H1 (cell line): ENCODE data around the gene DLX5. TPM values are rescaled to one million over a fixed set of nuclear protein-coding genes. Genes with fewer than 3 reads are reported as not detected.
A peak's percentile ranks its signal among the peaks of the same experiment; 100 is the strongest.

Experiments used
- CTCF ChIA-PET: fragments of 300-600 bp; sonication (Branson Sonifier 250); formaldehyde crosslinking; loops from one replicate; lab custom pipeline; 2021; ENCODE audit not compliant: partially characterized antibody; lab: Charles Lee
- POLR2A ChIA-PET: fragments of 300-600 bp; sonication (Branson Sonifier 250); formaldehyde crosslinking; loops from one replicate; lab custom pipeline; 2021; ENCODE audit warnings: inconsistent platforms; ENCODE audit not compliant: partially characterized antibody; lab: Charles Lee
- DNase-seq, 2 experiments: peaks; one replicate each; pipeline versions ENCODE4 v3.0.0 to v3.0.0-alpha.2; 2010 to 2022; ENCODE audit warnings: low spot score in 2 of 2, low read depth in 1 of 2, mixed read lengths in 1 of 2
- FAIRE-seq: peaks from 2 replicates; lab custom pipeline; 2011; peaks lifted over from hg19 to GRCh38; lab: Jason Lieb, UNC
- H2AFZ ChIP-seq: 2 replicates; pipeline ENCODE4 v1.8.1; 2012; ENCODE audit warnings: low read length, inconsistent platforms
- H2AK5ac ChIP-seq: 2 replicates; pipeline ENCODE4 v1.6.1; 2013; ENCODE audit warnings: low read depth, low read length
- H2BK120ac ChIP-seq: replicated peaks from 2 replicates; pipeline ENCODE3; 2013; ENCODE audit warnings: low read depth, low read length, inconsistent platforms
- H2BK12ac ChIP-seq: 2 replicates; pipeline ENCODE4 v1.6.1; 2013; ENCODE audit warnings: low read depth, low read length
- H2BK15ac ChIP-seq: 2 replicates; pipeline ENCODE4 v1.6.1; 2013; ENCODE audit warnings: low read length
- H2BK20ac ChIP-seq: 2 replicates; pipeline ENCODE4 v1.6.1; 2013; ENCODE audit warnings: low read length
- H2BK5ac ChIP-seq: 2 replicates; pipeline ENCODE4 v1.6.1; 2013; ENCODE audit warnings: low read depth, low read length
- H3K14ac ChIP-seq: 2 replicates; pipeline ENCODE4 v1.6.1; 2013; ENCODE audit warnings: inconsistent platforms; ENCODE audit not compliant: insufficient read length
- H3K18ac ChIP-seq: 2 replicates; pipeline ENCODE4 v1.6.1; 2013; ENCODE audit warnings: low read length; ENCODE audit errors: extremely low read depth
- H3K23ac ChIP-seq: 2 replicates; pipeline ENCODE4 v1.6.1; 2013; ENCODE audit warnings: inconsistent platforms; ENCODE audit not compliant: insufficient read length
- H3K23me2 ChIP-seq: 2 replicates; pipeline ENCODE4 v1.6.1; 2013; ENCODE audit warnings: low read depth, low read length
- H3K27ac ChIP-seq: 2 replicates; pipeline ENCODE4 v1.6.1; 2011; ENCODE audit warnings: low read depth, low read length, inconsistent platforms
- H3K27me3 ChIP-seq, 4 experiments: replicated peaks in 1 of 4; 1 replicate in 1 of 4; 2 replicates in 3 of 4; pipeline versions ENCODE4 v1.6.1 to v1.8.1; 2011 to 2013; ENCODE audit warnings: low read length in 3 of 4, mild to moderate bottlenecking in 3 of 4, inconsistent platforms in 2 of 4, mixed read lengths in 2 of 4, moderate library complexity in 1 of 4; ENCODE audit not compliant: control insufficient read depth in 3 of 4, insufficient read depth in 3 of 4; ENCODE audit errors: extremely low read depth in 1 of 4
- H3K36me3 ChIP-seq, 4 experiments: 2 replicates each; pipeline versions ENCODE4 v1.6.1 to v1.8.1; 2011 to 2013; ENCODE audit warnings: mild to moderate bottlenecking in 4 of 4, low read length in 3 of 4, moderate library complexity in 2 of 4, control low read depth in 1 of 4, inconsistent platforms in 1 of 4; ENCODE audit not compliant: insufficient read depth in 4 of 4, control insufficient read depth in 2 of 4
- H3K4ac ChIP-seq: replicated peaks from 2 replicates; pipeline ENCODE3; 2013; ENCODE audit warnings: low read length, low read depth, mixed read lengths, inconsistent platforms; ENCODE audit not compliant: insufficient read length
- H3K4me1 ChIP-seq, 4 experiments: replicated peaks in 1 of 4; 1 replicate in 1 of 4; 2 replicates in 3 of 4; pipeline versions ENCODE4 v1.6.1 to v1.8.1; 2011 to 2013; ENCODE audit warnings: low read length in 3 of 4, inconsistent platforms in 2 of 4, mixed read lengths in 1 of 4; ENCODE audit not compliant: insufficient read depth in 4 of 4, control insufficient read depth in 3 of 4
- H3K4me2 ChIP-seq, 2 experiments: 2 replicates each; pipeline versions ENCODE4 v1.6.1 to v1.8.1; 2011 to 2013; ENCODE audit warnings: low read depth in 2 of 2, low read length in 2 of 2, control low read depth in 1 of 2, inconsistent platforms in 1 of 2, mild to moderate bottlenecking in 1 of 2; ENCODE audit not compliant: insufficient read depth in 1 of 2
- H3K4me3 ChIP-seq, 4 experiments: fragments of 200-600, 300-600 bp in 1 of 4; sonication (generic), shearing (Covaris generic), sonication (Bioruptor Twin) in 1 of 4; 2 replicates each; pipeline versions ENCODE4 v1.5.1 to v1.8.1; 2011 to 2016; ENCODE audit warnings: low read length in 4 of 4, low read depth in 3 of 4, control low read depth in 2 of 4, inconsistent platforms in 2 of 4, mild to moderate bottlenecking in 2 of 4, mixed read lengths in 1 of 4, moderate library complexity in 1 of 4; ENCODE audit not compliant: insufficient read depth in 2 of 4; ENCODE audit errors: extremely low read depth in 1 of 4
- H3K56ac ChIP-seq: replicated peaks from 2 replicates; pipeline ENCODE3; 2013; ENCODE audit warnings: low read depth, mild to moderate bottlenecking, mixed read lengths, low read length, inconsistent platforms; ENCODE audit not compliant: insufficient read length
- H3K79me1 ChIP-seq: 2 replicates; pipeline ENCODE4 v1.6.1; 2013; ENCODE audit warnings: low read depth, low read length, control low read depth
- H3K79me2 ChIP-seq, 2 experiments: 2 replicates each; pipeline versions ENCODE4 v1.6.1 to v1.8.1; 2012 to 2013; ENCODE audit warnings: low read length in 2 of 2, mild to moderate bottlenecking in 2 of 2, inconsistent platforms in 1 of 2; ENCODE audit not compliant: insufficient read depth in 2 of 2, control insufficient read depth in 1 of 2
- H3K9ac ChIP-seq, 4 experiments: replicated peaks in 1 of 4; 1 replicate in 1 of 4; 2 replicates in 3 of 4; pipeline versions ENCODE4 v1.6.1 to v1.8.1; 2011 to 2013; ENCODE audit warnings: low read depth in 3 of 4, low read length in 3 of 4, control low read depth in 2 of 4, mild to moderate bottlenecking in 2 of 4, moderate library complexity in 2 of 4, inconsistent platforms in 1 of 4; ENCODE audit errors: extremely low read depth in 1 of 4
- H3K9me3 ChIP-seq, 2 experiments: 2 replicates each; pipeline versions ENCODE4 v1.6.1 to v1.8.1; 2012 to 2013; ENCODE audit warnings: mild to moderate bottlenecking in 2 of 2, moderate library complexity in 2 of 2, control low read depth in 1 of 2, inconsistent platforms in 1 of 2, low read depth in 1 of 2, low read length in 1 of 2, mixed read lengths in 1 of 2; ENCODE audit not compliant: insufficient read depth in 2 of 2
- H4K20me1 ChIP-seq, 2 experiments: replicated peaks in 1 of 2; 2 replicates each; pipeline versions ENCODE3 to v1.8.1; 2011 to 2013; ENCODE audit warnings: inconsistent platforms in 2 of 2, low read length in 2 of 2, mild to moderate bottlenecking in 1 of 2; ENCODE audit not compliant: insufficient read depth in 2 of 2, control insufficient read depth in 1 of 2
- H4K5ac ChIP-seq: 2 replicates; pipeline ENCODE4 v1.6.1; 2013; ENCODE audit warnings: low read length, low read depth, mixed read lengths, inconsistent platforms; ENCODE audit not compliant: insufficient read length
- H4K8ac ChIP-seq: 2 replicates; pipeline ENCODE4 v1.8.0; 2013; ENCODE audit warnings: mild to moderate bottlenecking, moderate library complexity, low read length, inconsistent platforms; ENCODE audit not compliant: insufficient read depth; ENCODE audit errors: extremely low read depth
- H4K91ac ChIP-seq: replicated peaks from 2 replicates; pipeline ENCODE3; 2013; ENCODE audit warnings: low read length, mixed read lengths, inconsistent platforms; ENCODE audit not compliant: insufficient read length
- CBX5 ChIP-seq: fragments of 300-800, 300-1000 bp; sonication (generic); IDR thresholded peaks from 2 replicates; pipeline ENCODE4 v1.7.1; 2016; ENCODE audit warnings: antibody characterized with exemption, low read length, low read depth
- CREB1 ChIP-seq: IDR thresholded peaks from 2 replicates; pipeline ENCODE4 v1.6.1; 2012; ENCODE audit warnings: inconsistent platforms
- CTBP2 ChIP-seq: IDR thresholded peaks from 2 replicates; pipeline ENCODE4 v1.7.0; 2011; ENCODE audit warnings: borderline replicate concordance, mild to moderate bottlenecking, moderate library complexity, mixed read lengths, low read length; ENCODE audit not compliant: insufficient read depth, insufficient read length
- EZH2 ChIP-seq: fragments of 200-600 bp; sonication (generic); IDR thresholded peaks from 2 replicates; pipeline ENCODE4 v1.7.1; 2012; ENCODE audit warnings: low read depth, mild to moderate bottlenecking, moderate library complexity, low read length, inconsistent platforms; ENCODE audit not compliant: severe bottlenecking
- POU5F1 ChIP-seq: IDR thresholded peaks from 2 replicates; pipeline ENCODE4 v1.6.1; 2011; ENCODE audit warnings: low read depth, mild to moderate bottlenecking, low read length, moderate library complexity
- RNF2 ChIP-seq: fragments of 200-900, 300-1000 bp; sonication (generic); IDR thresholded peaks from 2 replicates; pipeline ENCODE4 v1.7.1; 2016; ENCODE audit warnings: borderline replicate concordance, low read depth, mild to moderate bottlenecking, antibody characterized with exemption, low read length; ENCODE audit not compliant: poor library complexity, severe bottlenecking; ENCODE audit errors: missing control alignments
- SUZ12 ChIP-seq: fragments of 200-600 bp; sonication (generic); IDR thresholded peaks from 2 replicates; pipeline ENCODE4 v1.6.1; 2012; ENCODE audit warnings: mild to moderate bottlenecking, inconsistent platforms, low read length, moderate library complexity, mixed read lengths
- TAF1 ChIP-seq: IDR thresholded peaks from 2 replicates; pipeline ENCODE4 v1.6.1; 2011; ENCODE audit warnings: mild to moderate bottlenecking, low read depth, low read length
- TAF7 ChIP-seq: optimal IDR thresholded peaks from 2 replicates; pipeline ENCODE3; 2011; ENCODE audit warnings: low read depth, mild to moderate bottlenecking, inconsistent platforms, low read length, moderate library complexity, borderline replicate concordance
- TCF12 ChIP-seq: IDR thresholded peaks from 2 replicates; pipeline ENCODE4 v1.6.1; 2011; ENCODE audit warnings: low read depth, mild to moderate bottlenecking, low read length
- TEAD4 ChIP-seq: IDR thresholded peaks from 2 replicates; pipeline ENCODE4 v1.6.1; 2012; ENCODE audit warnings: low read depth, low read length, inconsistent platforms, mixed read lengths
- WGBS, 2 experiments: shearing (Covaris generic) in 1 of 2; methylation state at CpG; one replicate each; pipeline versions ENCODE4 v1.1.6 to v1.1.7; 2013 to 2015; ENCODE audit warnings: low lambda C conversion rate in 2 of 2, mixed read lengths in 2 of 2, inconsistent platforms in 1 of 2, low coverage in 1 of 2, missing lambda C conversion rate in 1 of 2; ENCODE audit not compliant: insufficient replicate concordance in 2 of 2, insufficient coverage in 1 of 2, insufficient read length in 1 of 2; ENCODE audit errors: extremely low coverage in 1 of 2, missing lambda C conversion rate in 1 of 2; 5-methylcytosine and 5-hydroxymethylcytosine counted together
- polyA plus RNA-seq, 7 experiments: library from polyadenylated mRNA; depleted of rRNA in 3 of 7; stranded (reverse) in 5 of 7; unstranded in 2 of 7; fragments of >200 nt in 5 of 7; fragments of 200-250 nt in 2 of 7; gene quantifications; 1 replicate in 5 of 7; 2 replicates in 1 of 7; 4 replicates in 1 of 7; pipeline versions ENCODE4 v1.2.1 to v1.2.3, GENCODE V29; 2011 to 2013; ENCODE audit warnings: missing spikeins in 2 of 7, mixed read lengths in 2 of 7
- total RNA-seq: library from RNA; stranded (reverse); fragmentation: NEBNext Ultra II Directional; extraction: Animal tissue kit (Norgen Biotek cat#: 25700); gene quantifications from 2 replicates; pipeline ENCODE4 v1.2.1, GENCODE V29; 2021

DLX5 gene
- total and polyA plus RNA-seq, 2 of the 8 experiments (the other 6 are each of a cell fraction or from before 2014, with no cell fraction given) = not detected

- no peaks in the 10 kb centered on the region; the same call in 1 of the 2 replicates for H3K79me1 ChIP-seq
- no peak overlapping the region for H2AK5ac ChIP-seq
- no peak overlapping the region for H3K4ac ChIP-seq
- H3K79me2 ChIP-seq = no peaks in the 10 kb centered on the region
- no peak overlapping the region for H3K18ac ChIP-seq
- peaks cover 83 to 95% (median 89%) of the 10 kb centered on the region in 4 experiments for H3K27me3 ChIP-seq
- no peak overlapping the region for H3K27ac ChIP-seq
- H4K20me1 ChIP-seq = peaks cover 23 to 33% of the 10 kb centered on the region in 2 experiments
- H2BK12ac ChIP-seq = no peak overlapping the region
- FAIRE-seq = no peak
- H4K91ac ChIP-seq = no peak overlapping the region
- no peak overlapping the region for H2BK20ac ChIP-seq
- no peak overlapping the region for H2BK15ac ChIP-seq
- no peak overlapping the region for H3K23ac ChIP-seq
- no peak overlapping the region for H2BK120ac ChIP-seq
- H4K8ac ChIP-seq = no peak overlapping the region
- H3K4me1 ChIP-seq = peaks cover 0 to 13% (median 7%) of the 10 kb centered on the region in 4 experiments; a peak in 5 of 7 replicates
- CTCF ChIA-PET = interaction anchor here (1.1 to 6.3 kb wide), 4 partner anchors 8 to 17 kb away, joined by 3 to 71 read pairs (median 27); partner anchors contain the start of gene DLX5
- no peak overlapping the region for H3K4me2 ChIP-seq
- no peaks in the 10 kb centered on the region for H3K9me3 ChIP-seq
- no peak overlapping the region for H2BK5ac ChIP-seq
- no peak overlapping the region for H3K4me3 ChIP-seq
- no peak overlapping the region for H2AFZ ChIP-seq
- no peak overlapping the region for H3K56ac ChIP-seq
- WGBS, 2 experiments = 13% methylated on average over 18 of the region's 18 CpGs; no CpG with 5 or more reads in 1 of the 2 experiments
- POLR2A ChIA-PET = interaction anchor here (0.5 to 1.2 kb wide), 3 partner anchors 10 to 21 kb away, joined by 3 to 5 read pairs (median 3); no protein-coding TSS in a partner anchor
- no peak overlapping the region for H3K9ac ChIP-seq
- no peak overlapping the region for H3K14ac ChIP-seq
- H3K36me3 ChIP-seq = no peaks in the 10 kb centered on the region
- no peak overlapping the region for H4K5ac ChIP-seq
- peak in 1 of 2 experiments; percentile 55 for DNase-seq
- H3K23me2 ChIP-seq = peaks cover 3% of the 10 kb centered on the region; the same call in 1 of the 2 replicates
- TF ChIP-seq CTBP2 (no peak), RNF2 (peak; percentile 97), TEAD4 (no peak), TAF1 (no peak), SUZ12 (peak; percentile 98), TCF12 (0 out of 2 replicates have a peak, but pooled peaks have one; percentile 6), CBX5 (no peak), TAF7 (no peak), CREB1 (no peak), EZH2 (peak; percentile 94), POU5F1 (no peak)
Measured at GRCh38 chr7:97009753-97010732, 14.6 kb downstream of the DLX5 start.
